ENCODE measurements around the gene TNFRSF8. TPM values are rescaled to one million over a fixed set of nuclear protein-coding genes. Genes with fewer than 3 reads are reported as not detected.
"Not testable (repeated sequence)": the region's sequence is repeated elsewhere in the genome, so short reads cannot be mapped to it uniquely, and the experiment has no call there.

Gene TNFRSF8
- polyA plus RNA-seq, 1 experiment = 0.22 TPM

DNA sequence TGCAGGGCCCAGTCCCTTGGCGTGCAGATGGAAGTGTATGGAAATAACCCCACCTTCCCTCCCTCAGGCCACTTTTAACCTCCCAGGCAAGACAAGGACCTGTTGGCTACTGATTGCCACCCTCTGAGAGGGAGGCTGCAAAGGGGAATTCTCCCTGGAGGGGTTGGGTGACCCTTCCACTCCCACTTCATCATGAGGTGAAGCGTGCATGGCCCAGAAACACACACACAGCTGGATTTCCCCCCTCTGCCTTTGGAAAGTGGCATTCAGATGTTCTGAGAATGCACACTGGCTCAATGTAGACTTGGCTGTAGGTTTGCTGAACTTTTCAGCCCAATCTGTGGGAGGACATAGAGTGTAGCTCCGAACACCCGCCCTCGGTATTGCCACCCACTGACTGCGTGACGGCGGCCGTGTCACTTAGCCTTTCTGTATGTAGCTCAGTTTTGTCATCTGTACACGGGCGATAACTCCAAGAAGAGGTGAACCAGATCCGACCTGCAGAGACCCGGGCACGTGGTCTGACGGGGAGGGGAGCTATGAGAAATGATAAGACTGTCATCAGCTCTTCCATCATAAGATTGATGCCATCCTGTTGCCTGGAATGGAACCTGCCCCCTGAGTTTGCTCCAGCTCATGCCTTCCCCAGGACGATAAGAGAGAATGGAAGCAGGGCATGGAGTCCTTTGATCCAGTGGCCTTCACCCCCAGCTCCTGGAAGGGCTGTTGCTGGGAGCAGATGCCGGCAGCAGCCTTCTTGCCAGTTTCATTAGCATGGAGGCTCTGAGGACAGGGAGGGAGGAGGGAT is 24.5 kb upstream of the TNFRSF8 start:
- TF ChIP-seq, protein P1, sequence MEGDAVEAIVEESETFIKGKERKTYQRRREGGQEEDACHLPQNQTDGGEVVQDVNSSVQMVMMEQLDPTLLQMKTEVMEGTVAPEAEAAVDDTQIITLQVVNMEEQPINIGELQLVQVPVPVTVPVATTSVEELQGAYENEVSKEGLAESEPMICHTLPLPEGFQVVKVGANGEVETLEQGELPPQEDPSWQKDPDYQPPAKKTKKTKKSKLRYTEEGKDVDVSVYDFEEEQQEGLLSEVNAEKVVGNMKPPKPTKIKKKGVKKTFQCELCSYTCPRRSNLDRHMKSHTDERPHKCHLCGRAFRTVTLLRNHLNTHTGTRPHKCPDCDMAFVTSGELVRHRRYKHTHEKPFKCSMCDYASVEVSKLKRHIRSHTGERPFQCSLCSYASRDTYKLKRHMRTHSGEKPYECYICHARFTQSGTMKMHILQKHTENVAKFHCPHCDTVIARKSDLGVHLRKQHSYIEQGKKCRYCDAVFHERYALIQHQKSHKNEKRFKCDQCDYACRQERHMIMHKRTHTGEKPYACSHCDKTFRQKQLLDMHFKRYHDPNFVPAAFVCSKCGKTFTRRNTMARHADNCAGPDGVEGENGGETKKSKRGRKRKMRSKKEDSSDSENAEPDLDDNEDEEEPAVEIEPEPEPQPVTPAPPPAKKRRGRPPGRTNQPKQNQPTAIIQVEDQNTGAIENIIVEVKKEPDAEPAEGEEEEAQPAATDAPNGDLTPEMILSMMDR (IDR thresholded peaks at IDR 0.05; ENCODE audit: low read depth, low read length) = no peak
- Histone ChIP-seq H3K4me3 (ENCODE audit: low read depth, low read length) (no peak overlapping the region), H3K27me3 (ENCODE audit: control insufficient read depth, insufficient read depth, low read length) (peaks cover 6% of the 10 kb centered on the region), H3K27ac (ENCODE audit: low read depth, low read length) (no peak overlapping the region), H3K9me3 (ENCODE audit: control insufficient read depth, insufficient read depth, low read length) (no peaks in the 10 kb centered on the region)
- ChIA-PET POLR2A (interaction anchor here (0.6 to 1.4 kb wide), 3 partner anchors 110 to 130 kb away, joined by 3 to 6 read pairs (median 4); no protein-coding TSS in a partner anchor), CTCF (interaction anchor here (1.1 to 1.6 kb wide), 4 partner anchors 41 to 238 kb away, joined by 3 to 6 read pairs (median 3); partner anchors contain the start of gene MFN2)
- DNase-seq (ENCODE audit: low read depth, low spot score) = no peak

DNA sequence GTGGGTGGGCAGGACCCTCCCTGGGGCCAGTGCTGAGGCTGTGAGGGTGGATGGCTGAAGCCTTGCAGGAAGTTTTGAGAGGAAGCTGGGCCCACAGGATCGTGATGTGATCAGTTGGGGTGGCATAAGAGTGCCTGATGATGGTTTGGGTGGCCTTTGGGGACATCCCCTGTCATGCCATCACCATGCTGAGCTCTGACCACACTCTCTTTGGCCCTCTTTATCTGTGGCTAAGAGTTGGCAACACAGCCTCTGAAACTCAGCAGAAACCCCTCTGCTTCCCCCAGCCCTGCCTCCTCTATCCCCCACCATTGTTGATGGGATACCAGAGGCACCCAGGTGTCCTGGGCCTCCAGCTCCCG is 24.0 kb upstream of the TNFRSF8 start:
- Histone ChIP-seq H3K9me3 (ENCODE audit: control insufficient read depth, insufficient read depth, low read length) (no peaks in the 10 kb centered on the region), H3K27ac (ENCODE audit: low read depth, low read length) (no peak overlapping the region), H3K27me3 (ENCODE audit: control insufficient read depth, insufficient read depth, low read length) (peaks cover 6% of the 10 kb centered on the region), H3K4me3 (ENCODE audit: low read depth, low read length) (no peak overlapping the region)
- CTCF ChIA-PET = interaction anchor here (1.1 to 1.2 kb wide), 2 partner anchors 40 to 238 kb away, joined by 3 read pairs; no protein-coding TSS in a partner anchor
- TF ChIP-seq, protein P1 (IDR thresholded peaks at IDR 0.05; ENCODE audit: low read depth, low read length) = no peak
- no peak for DNase-seq (ENCODE audit: low read depth, low spot score)
- POLR2A ChIA-PET = interaction anchor here (1.4 kb wide), 1 partner anchor 129 kb away, joined by 4 read pairs; no protein-coding TSS in a partner anchor

DNA sequence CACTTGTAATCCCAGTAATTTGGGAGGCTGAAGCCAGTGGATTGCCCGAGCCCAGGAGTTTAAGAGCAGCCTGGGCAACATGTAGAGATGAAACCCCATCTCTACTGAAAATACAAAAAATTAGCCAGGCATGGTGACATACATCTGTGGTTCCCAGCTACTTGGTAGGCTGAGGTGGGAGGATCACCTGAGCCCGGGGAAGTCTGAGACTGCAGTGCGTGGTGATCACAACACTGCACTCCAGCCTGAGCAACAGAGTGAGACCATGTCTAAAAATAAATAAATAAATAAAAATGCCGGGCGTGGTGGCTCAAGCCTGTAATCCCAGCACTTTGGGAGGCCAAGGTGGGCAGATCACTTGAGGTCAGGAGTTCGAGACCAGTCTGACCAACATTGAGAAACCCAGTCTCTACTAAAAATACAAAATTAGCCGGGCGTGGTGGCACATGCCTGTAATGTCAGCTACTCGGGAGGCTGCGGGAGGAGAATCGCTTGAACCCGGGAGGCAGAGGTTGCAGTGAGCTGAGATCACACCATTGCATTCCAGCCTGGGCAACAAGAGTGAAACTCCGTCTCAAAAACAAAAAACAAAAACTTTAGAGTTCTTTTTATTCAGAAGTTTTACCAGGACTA is 23.2 kb upstream of the TNFRSF8 start:
- DNase-seq (ENCODE audit: low read depth, low spot score); H3K27ac ChIP-seq (ENCODE audit: low read depth, low read length); H3K4me3 ChIP-seq (ENCODE audit: low read depth, low read length); H3K9me3 ChIP-seq (ENCODE audit: control insufficient read depth, insufficient read depth, low read length); H3K27me3 ChIP-seq (ENCODE audit: control insufficient read depth, insufficient read depth, low read length): not testable (repeated sequence)
- CTCF ChIA-PET = interaction anchor here (1.2 to 1.6 kb wide), 2 partner anchors 39 to 84 kb away, joined by 3 read pairs; no protein-coding TSS in a partner anchor
- POLR2A ChIA-PET = interaction anchor here (1.0 to 1.2 kb wide), 4 partner anchors 21 to 132 kb away, joined by 3 to 5 read pairs (median 3); no protein-coding TSS in a partner anchor

DNA sequence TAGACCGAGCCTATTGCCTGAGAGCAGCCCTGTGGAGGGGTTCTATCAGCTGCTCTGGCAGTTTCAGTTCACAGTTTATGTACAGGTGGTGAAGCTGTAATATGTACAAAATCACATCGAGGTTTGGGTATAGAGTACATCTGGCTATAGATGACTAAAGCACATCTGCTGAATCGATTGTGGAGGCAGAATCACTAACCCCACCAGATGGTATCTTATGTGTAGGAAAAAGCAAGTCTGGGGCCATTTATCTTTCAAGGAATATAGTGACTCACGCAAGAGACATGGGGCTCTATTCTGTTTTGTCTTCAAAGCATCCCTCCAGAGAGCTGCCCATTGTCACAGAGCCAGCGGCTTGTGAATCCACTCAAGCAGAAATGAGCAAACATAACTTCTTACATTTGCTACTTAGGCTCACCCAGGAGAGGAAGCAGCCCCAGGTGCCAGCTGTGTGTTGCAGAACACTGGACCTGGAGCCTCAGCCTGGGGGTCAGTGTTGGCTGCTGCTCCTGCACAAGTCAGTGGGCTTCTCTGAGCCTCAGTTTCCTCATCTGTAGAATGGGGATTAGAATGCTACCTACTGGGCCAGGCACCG is 22.5 kb upstream of the TNFRSF8 start:
- peak; percentile 86 for DNase-seq (ENCODE audit: low read depth, low spot score)
- Histone ChIP-seq H3K9me3 (ENCODE audit: control insufficient read depth, insufficient read depth, low read length) (no peaks in the 10 kb centered on the region), H3K4me3 (ENCODE audit: low read depth, low read length) (no peak overlapping the region), H3K27me3 (ENCODE audit: control insufficient read depth, insufficient read depth, low read length) (peaks cover 8% of the 10 kb centered on the region), H3K27ac (ENCODE audit: low read depth, low read length) (no peak overlapping the region)
- TF ChIP-seq, protein P1 (IDR thresholded peaks at IDR 0.05; ENCODE audit: low read depth, low read length) = no peak
- ChIA-PET CTCF (interaction anchor here (1.6 kb wide), 1 partner anchor 84 kb away, joined by 3 read pairs; no protein-coding TSS in a partner anchor), POLR2A (interaction anchor here (1.0 to 1.2 kb wide), 4 partner anchors 22 to 132 kb away, joined by 3 to 5 read pairs (median 3); no protein-coding TSS in a partner anchor)

DNA sequence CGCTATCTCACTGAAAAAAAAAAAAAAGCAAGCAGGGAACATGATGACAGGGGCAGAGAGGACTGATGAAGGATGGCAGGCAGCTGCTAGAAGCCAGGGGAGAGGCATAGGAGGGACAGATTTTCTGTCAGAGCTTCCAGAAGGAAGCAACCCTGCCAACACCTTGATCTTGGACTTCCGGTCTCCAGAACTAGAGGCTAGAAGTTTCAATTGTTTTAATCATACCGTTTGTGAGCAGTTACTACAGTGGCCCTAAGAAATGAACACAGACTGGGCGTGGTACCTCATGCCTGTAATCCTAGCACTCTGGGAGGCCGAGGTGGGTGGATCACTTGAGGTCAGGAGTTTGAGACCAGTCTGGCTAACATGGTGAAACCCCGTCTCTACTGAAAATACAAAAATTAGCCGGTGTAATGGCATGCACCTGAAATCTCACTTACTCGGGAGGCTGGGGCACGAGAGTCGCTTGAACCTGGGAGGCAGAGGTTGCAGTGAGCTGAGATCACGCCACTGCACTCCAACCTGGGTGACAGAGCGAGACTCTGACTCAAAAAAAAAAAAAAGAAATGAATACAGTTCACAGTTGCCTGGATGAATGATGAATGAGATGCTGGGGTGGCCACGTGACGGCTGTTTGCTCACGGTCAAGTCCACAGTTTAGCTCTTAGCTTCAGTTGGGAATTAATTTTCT is 18.8 kb upstream of the TNFRSF8 start:
- POLR2A ChIA-PET = interaction anchor here (0.6 to 0.7 kb wide), 2 partner anchors 9 to 1851 kb away, joined by 3 to 5 read pairs; no protein-coding TSS in a partner anchor

More for the DNA sequence above, 18.8 kb upstream of the TNFRSF8 start:
- not testable (repeated sequence) for H3K27me3 ChIP-seq (ENCODE audit: control insufficient read depth, insufficient read depth, low read length); H3K4me3 ChIP-seq (ENCODE audit: low read depth, low read length); H3K27ac ChIP-seq (ENCODE audit: low read depth, low read length); DNase-seq (ENCODE audit: low read depth, low spot score); H3K9me3 ChIP-seq (ENCODE audit: control insufficient read depth, insufficient read depth, low read length)
- CTCF ChIA-PET = interaction anchor here (0.6 to 1.4 kb wide), 2 partner anchors 13 to 35 kb away, joined by 3 to 4 read pairs; no protein-coding TSS in a partner anchor
